ENCODE measurements around the gene FBXO27.

Gene FBXO27

GRCh38 chr19:39052243-39052746 lies 19.9 kb upstream of the FBXO27 start:
- Histone ChIP-seq H2AFZ (ENCODE audit: low read depth, low read length) (no peak overlapping the region; the same call in 1 of the 2 replicates), H3K36me3 (replicated peaks; ENCODE audit: low read depth, low read length) (no peaks in the 10 kb centered on the region), H4K20me1 (ENCODE audit: insufficient read depth, low read length) (no peaks in the 10 kb centered on the region), H3K4me1 (ENCODE audit: low read length) (peaks cover 5% of the 10 kb centered on the region), H3K27ac (ENCODE audit: low read length) (no peak overlapping the region), H3K27me3 (ENCODE audit: low read depth, low read length) (no peaks in the 10 kb centered on the region), H3K9me3 (ENCODE audit: insufficient read depth, low read length) (peaks cover 7% of the 10 kb centered on the region; the same call in 1 of the 2 replicates), H3K4me2 (ENCODE audit: low read length) (no peak overlapping the region), H3K9ac (ENCODE audit: low read length) (no peak overlapping the region), H3K4me3 (ENCODE audit: low read length) (no peak overlapping the region), H3K79me2 (ENCODE audit: low read length) (no peaks in the 10 kb centered on the region)
- TF ChIP-seq CTCF (IDR thresholded peaks at IDR 0.05; ENCODE audit: low read depth, low read length) = peak; percentile 91
- no peak for TF ChIP-seq EZH2phosphoT487 (IDR thresholded peaks at IDR 0.05; ENCODE audit: low read depth)

GRCh38 chr19:39047073-39047472 lies 14.7 kb upstream of the FBXO27 start:
- TF ChIP-seq EZH2phosphoT487 (IDR thresholded peaks at IDR 0.05; ENCODE audit: low read depth) (no peak), CTCF (IDR thresholded peaks at IDR 0.05; ENCODE audit: low read depth, low read length) (no peak)
- H2AFZ ChIP-seq (ENCODE audit: low read depth, low read length) = no peak overlapping the region
- peaks cover 8% of the 10 kb centered on the region; the same call in 1 of the 2 replicates for H3K9me3 ChIP-seq (ENCODE audit: insufficient read depth, low read length)
- H3K4me1 ChIP-seq (ENCODE audit: low read length) = peaks cover 15% of the 10 kb centered on the region
- no peak overlapping the region for H3K27ac ChIP-seq (ENCODE audit: low read length)
- H3K36me3 ChIP-seq (replicated peaks; ENCODE audit: low read depth, low read length) = peaks cover 6% of the 10 kb centered on the region
- no peak overlapping the region for H3K9ac ChIP-seq (ENCODE audit: low read length)
- H3K4me2 ChIP-seq (ENCODE audit: low read length) = no peak overlapping the region
- no peak overlapping the region for H3K4me3 ChIP-seq (ENCODE audit: low read length)
- no peaks in the 10 kb centered on the region for H3K79me2 ChIP-seq (ENCODE audit: low read length)
- no peaks in the 10 kb centered on the region for H4K20me1 ChIP-seq (ENCODE audit: insufficient read depth, low read length)
- no peaks in the 10 kb centered on the region for H3K27me3 ChIP-seq (ENCODE audit: low read depth, low read length)

- TF ChIP-seq CTCF (IDR thresholded peaks at IDR 0.05; ENCODE audit: low read depth, low read length) = no peak
- no peak for TF ChIP-seq EZH2phosphoT487 (IDR thresholded peaks at IDR 0.05; ENCODE audit: low read depth)
- H3K79me2 ChIP-seq (ENCODE audit: low read length) = no peaks in the 10 kb centered on the region
- H3K4me2 ChIP-seq (ENCODE audit: low read length) = no peak overlapping the region
- H3K36me3 ChIP-seq (replicated peaks; ENCODE audit: low read depth, low read length) = peaks cover 6% of the 10 kb centered on the region
- H2AFZ ChIP-seq (ENCODE audit: low read depth, low read length) = no peak overlapping the region
- peaks cover 15% of the 10 kb centered on the region for H3K4me1 ChIP-seq (ENCODE audit: low read length)
- no peak overlapping the region for H3K27ac ChIP-seq (ENCODE audit: low read length)
- H3K27me3 ChIP-seq (ENCODE audit: low read depth, low read length) = no peaks in the 10 kb centered on the region
- peaks cover 10% of the 10 kb centered on the region; the same call in 1 of the 2 replicates for H3K9me3 ChIP-seq (ENCODE audit: insufficient read depth, low read length)
- H3K9ac ChIP-seq (ENCODE audit: low read length) = no peak overlapping the region
- no peak overlapping the region for H3K4me3 ChIP-seq (ENCODE audit: low read length)
- no peaks in the 10 kb centered on the region for H4K20me1 ChIP-seq (ENCODE audit: insufficient read depth, low read length)
Measured at GRCh38 chr19:39046037-39046821, 13.9 kb upstream of the FBXO27 start.

- Histone ChIP-seq H3K27ac (ENCODE audit: low read length) (no peak overlapping the region), H3K79me2 (ENCODE audit: low read length) (no peaks in the 10 kb centered on the region), H2AFZ (ENCODE audit: low read depth, low read length) (no peak overlapping the region), H3K9me3 (ENCODE audit: insufficient read depth, low read length) (peaks cover 10% of the 10 kb centered on the region; the same call in 1 of the 2 replicates), H3K9ac (ENCODE audit: low read length) (no peak overlapping the region), H3K36me3 (replicated peaks; ENCODE audit: low read depth, low read length) (peaks cover 6% of the 10 kb centered on the region), H4K20me1 (ENCODE audit: insufficient read depth, low read length) (no peaks in the 10 kb centered on the region), H3K4me3 (ENCODE audit: low read length) (no peak overlapping the region), H3K4me1 (ENCODE audit: low read length) (peaks cover 15% of the 10 kb centered on the region), H3K4me2 (ENCODE audit: low read length) (no peak overlapping the region), H3K27me3 (ENCODE audit: low read depth, low read length) (no peaks in the 10 kb centered on the region)
- no peak for TF ChIP-seq EZH2phosphoT487 (IDR thresholded peaks at IDR 0.05; ENCODE audit: low read depth)
- TF ChIP-seq CTCF (IDR thresholded peaks at IDR 0.05; ENCODE audit: low read depth, low read length) = no peak
Measured at GRCh38 chr19:39045506-39045905, 13.2 kb upstream of the FBXO27 start.
